Stomach (tissue), 4 donors: ENCODE measurements around the gene C1orf159.

Source experiments
- POLR2A ChIP-seq, 4 donors: fragments of 450-650 bp; IDR thresholded peaks; one replicate each; pipeline ENCODE4 v1.6.1; 2016; ENCODE audit warnings: antibody characterized with exemption in 4 of 4, control low read depth in 2 of 4, mild to moderate bottlenecking in 1 of 4, moderate library complexity in 1 of 4
- TF ChIP-seq, protein P1 (sequence below), 7 experiments: fragments of 450-650 bp in 4 of 7; fragments of 200-600 bp in 3 of 7; sonication (generic) in 3 of 7; IDR thresholded peaks; one replicate each; pipeline ENCODE4 v1.5.1; 2016 to 2019; ENCODE audit warnings: antibody characterized with exemption in 7 of 7, control low read depth in 2 of 7, mild to moderate bottlenecking in 1 of 7

- TF ChIP-seq, protein P1, sequence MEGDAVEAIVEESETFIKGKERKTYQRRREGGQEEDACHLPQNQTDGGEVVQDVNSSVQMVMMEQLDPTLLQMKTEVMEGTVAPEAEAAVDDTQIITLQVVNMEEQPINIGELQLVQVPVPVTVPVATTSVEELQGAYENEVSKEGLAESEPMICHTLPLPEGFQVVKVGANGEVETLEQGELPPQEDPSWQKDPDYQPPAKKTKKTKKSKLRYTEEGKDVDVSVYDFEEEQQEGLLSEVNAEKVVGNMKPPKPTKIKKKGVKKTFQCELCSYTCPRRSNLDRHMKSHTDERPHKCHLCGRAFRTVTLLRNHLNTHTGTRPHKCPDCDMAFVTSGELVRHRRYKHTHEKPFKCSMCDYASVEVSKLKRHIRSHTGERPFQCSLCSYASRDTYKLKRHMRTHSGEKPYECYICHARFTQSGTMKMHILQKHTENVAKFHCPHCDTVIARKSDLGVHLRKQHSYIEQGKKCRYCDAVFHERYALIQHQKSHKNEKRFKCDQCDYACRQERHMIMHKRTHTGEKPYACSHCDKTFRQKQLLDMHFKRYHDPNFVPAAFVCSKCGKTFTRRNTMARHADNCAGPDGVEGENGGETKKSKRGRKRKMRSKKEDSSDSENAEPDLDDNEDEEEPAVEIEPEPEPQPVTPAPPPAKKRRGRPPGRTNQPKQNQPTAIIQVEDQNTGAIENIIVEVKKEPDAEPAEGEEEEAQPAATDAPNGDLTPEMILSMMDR (IDR thresholded peaks at IDR 0.05), result no peak
- no peak for TF ChIP-seq POLR2A (IDR thresholded peaks at IDR 0.05)
Observed at GRCh38 chr1:1106510-1107221, 9.2 kb downstream of the C1orf159 start.
